Measurements from ENCODE around the gene OTX1. TPM values are rescaled to one million over a fixed set of nuclear protein-coding genes. Genes with fewer than 3 reads are reported as not detected.

OTX1 gene
- polyA plus RNA-seq, 1 donor from 2014 or later = not detected

GRCh38 chr2:63092857-63093256 lies 42.2 kb downstream of the OTX1 start:
- no peaks in the 10 kb centered on the region for H4K20me1 ChIP-seq (ENCODE audit: insufficient read depth)
- no peaks in the 10 kb centered on the region for H3K79me2 ChIP-seq (replicated peaks; ENCODE audit: insufficient read depth, low read length)
- no peak overlapping the region for H2AFZ ChIP-seq (ENCODE audit: low read depth, low read length)
- H3K36me3 ChIP-seq (ENCODE audit: insufficient read depth, low read length) = no peaks in the 10 kb centered on the region
- no peak overlapping the region for H3K27ac ChIP-seq (ENCODE audit: low read length)
- no peak overlapping the region for H3K9ac ChIP-seq (ENCODE audit: low read length)
- H3K9me2 ChIP-seq (ENCODE audit: insufficient read depth, low read length) = no peaks in the 10 kb centered on the region
- TF ChIP-seq CTCF (IDR thresholded peaks at IDR 0.05; ENCODE audit: poor library complexity, severe bottlenecking) (no peak), MXI1 (conservative IDR thresholded peaks at IDR 0.05; ENCODE audit: poor library complexity, severe bottlenecking) (no peak), TAF1 (IDR thresholded peaks at IDR 0.05; ENCODE audit: low read depth) (no peak), POLR2AphosphoS5 (IDR thresholded peaks at IDR 0.05) (no peak)
- H3K4me2 ChIP-seq (ENCODE audit: low read length) = no peak overlapping the region
- H3K27me3 ChIP-seq (ENCODE audit: insufficient read depth, low read depth, low read length) = no peaks in the 10 kb centered on the region
- H3F3A ChIP-seq (ENCODE audit: insufficient read depth, low read length, poor library complexity, severe bottlenecking) = no peaks in the 10 kb centered on the region
- no peak overlapping the region for H3K4me3 ChIP-seq (ENCODE audit: low read length)
- H3K9me3 ChIP-seq (ENCODE audit: low read length) = no peaks in the 10 kb centered on the region

GRCh38 chr2:63093502-63093901 lies 42.9 kb downstream of the OTX1 start:
- no peak for TF ChIP-seq EZH2 (IDR thresholded peaks at IDR 0.05; ENCODE audit: borderline replicate concordance, insufficient read depth, low read length, poor library complexity, severe bottlenecking)
- TF ChIP-seq EP300 (conservative IDR thresholded peaks at IDR 0.05; ENCODE audit: poor library complexity, severe bottlenecking) = no peak
- Histone ChIP-seq H3K36me3 (ENCODE audit: insufficient read depth, low read length) (no peaks in the 10 kb centered on the region), H3K79me2 (replicated peaks; ENCODE audit: insufficient read depth, low read length) (no peaks in the 10 kb centered on the region), H3K4me3 (ENCODE audit: low read length) (no peak overlapping the region), H3K27ac (ENCODE audit: low read length) (no peak overlapping the region), H2AFZ (ENCODE audit: low read depth, low read length) (no peak overlapping the region), H4K20me1 (ENCODE audit: insufficient read depth) (no peaks in the 10 kb centered on the region), H3F3A (ENCODE audit: insufficient read depth, low read length, poor library complexity, severe bottlenecking) (no peaks in the 10 kb centered on the region), H3K9ac (ENCODE audit: low read length) (no peak overlapping the region), H3K4me2 (ENCODE audit: low read length) (no peak overlapping the region), H3K9me2 (ENCODE audit: insufficient read depth, low read length) (no peaks in the 10 kb centered on the region), H3K27me3 (ENCODE audit: insufficient read depth, low read depth, low read length) (no peaks in the 10 kb centered on the region), H3K9me3 (ENCODE audit: low read length) (no peaks in the 10 kb centered on the region)

- TF ChIP-seq MXI1 (conservative IDR thresholded peaks at IDR 0.05; ENCODE audit: poor library complexity, severe bottlenecking) (no peak), TAF1 (IDR thresholded peaks at IDR 0.05; ENCODE audit: low read depth) (no peak)
- H3K4me3 ChIP-seq (ENCODE audit: low read length) = no peak overlapping the region
- no peaks in the 10 kb centered on the region for H3K9me2 ChIP-seq (ENCODE audit: insufficient read depth, low read length)
- no peaks in the 10 kb centered on the region for H3K27me3 ChIP-seq (ENCODE audit: insufficient read depth, low read depth, low read length)
- no peak overlapping the region for H3K27ac ChIP-seq (ENCODE audit: low read length)
- no peak overlapping the region for H3K9ac ChIP-seq (ENCODE audit: low read length)
- no peak overlapping the region for H3K4me2 ChIP-seq (ENCODE audit: low read length)
- H3K9me3 ChIP-seq (ENCODE audit: low read length) = no peaks in the 10 kb centered on the region
- H3F3A ChIP-seq (ENCODE audit: insufficient read depth, low read length, poor library complexity, severe bottlenecking) = no peaks in the 10 kb centered on the region
- no peaks in the 10 kb centered on the region for H3K79me2 ChIP-seq (replicated peaks; ENCODE audit: insufficient read depth, low read length)
- H4K20me1 ChIP-seq (ENCODE audit: insufficient read depth) = no peaks in the 10 kb centered on the region
- no peaks in the 10 kb centered on the region for H3K36me3 ChIP-seq (ENCODE audit: insufficient read depth, low read length)
- H2AFZ ChIP-seq (ENCODE audit: low read depth, low read length) = no peak overlapping the region
These were observed 45.9 kb downstream of the OTX1 start for GRCh38 chr2:63096491-63096890.

- TF ChIP-seq POLR2AphosphoS5 (IDR thresholded peaks at IDR 0.05) = no peak
- no peak for TF ChIP-seq EP300 (conservative IDR thresholded peaks at IDR 0.05; ENCODE audit: poor library complexity, severe bottlenecking)
- TF ChIP-seq SMC3 (conservative IDR thresholded peaks at IDR 0.05; ENCODE audit: poor library complexity) = no peak
- no peak for TF ChIP-seq EZH2 (IDR thresholded peaks at IDR 0.05; ENCODE audit: borderline replicate concordance, insufficient read depth, low read length, poor library complexity, severe bottlenecking)
- TF ChIP-seq TAF1 (IDR thresholded peaks at IDR 0.05; ENCODE audit: low read depth) = no peak
- TF ChIP-seq REST (IDR thresholded peaks at IDR 0.05; ENCODE audit: borderline replicate concordance) = no peak
- TF ChIP-seq RAD21 (conservative IDR thresholded peaks at IDR 0.05) = no peak
- TF ChIP-seq CTCF (IDR thresholded peaks at IDR 0.05; ENCODE audit: poor library complexity, severe bottlenecking) = no peak
- no peak for TF ChIP-seq MXI1 (conservative IDR thresholded peaks at IDR 0.05; ENCODE audit: poor library complexity, severe bottlenecking)
- no peaks in the 10 kb centered on the region for H4K20me1 ChIP-seq (ENCODE audit: insufficient read depth)
- H2AFZ ChIP-seq (ENCODE audit: low read depth, low read length) = no peak overlapping the region
- no peaks in the 10 kb centered on the region for H3K9me3 ChIP-seq (ENCODE audit: low read length)
- no peak overlapping the region for H3K9ac ChIP-seq (ENCODE audit: low read length)
- no peaks in the 10 kb centered on the region for H3K27me3 ChIP-seq (ENCODE audit: insufficient read depth, low read depth, low read length)
- no peaks in the 10 kb centered on the region for H3K36me3 ChIP-seq (ENCODE audit: insufficient read depth, low read length)
- H3K4me3 ChIP-seq (ENCODE audit: low read length) = no peak overlapping the region
- H3K4me2 ChIP-seq (ENCODE audit: low read length) = no peak overlapping the region
- H3K9me2 ChIP-seq (ENCODE audit: insufficient read depth, low read length) = no peaks in the 10 kb centered on the region
- H3K79me2 ChIP-seq (replicated peaks; ENCODE audit: insufficient read depth, low read length) = no peaks in the 10 kb centered on the region
- no peak overlapping the region for H3K27ac ChIP-seq (ENCODE audit: low read length)
- H3F3A ChIP-seq (ENCODE audit: insufficient read depth, low read length, poor library complexity, severe bottlenecking) = no peaks in the 10 kb centered on the region
These were observed 48.4 kb downstream of the OTX1 start for GRCh38 chr2:63099032-63099431.
